Uterus (tissue), 2 donors: ENCODE measurements around the gene OPCML.

Experiments
- CTCF ChIP-seq, 4 experiments: fragments of 200-600 bp in 2 of 4; fragments of 450-650 bp in 2 of 4; sonication (generic) in 2 of 4; IDR thresholded peaks; one replicate each; pipeline ENCODE4 v1.5.1; 2016 to 2019; ENCODE audit warnings: antibody characterized with exemption in 4 of 4, mild to moderate bottlenecking in 2 of 4, moderate library complexity in 1 of 4
- POLR2A ChIP-seq, 2 donors: fragments of 450-650 bp; IDR thresholded peaks; one replicate each; pipeline ENCODE4 v1.6.1; 2016; ENCODE audit warnings: antibody characterized with exemption in 2 of 2, mild to moderate bottlenecking in 1 of 2, moderate library complexity in 1 of 2

GRCh38 chr11:133531971-133532651 lies at the start of gene OPCML:
- TF ChIP-seq CTCF (IDR thresholded peaks at IDR 0.05) (no peak), POLR2A (IDR thresholded peaks at IDR 0.05) (no peak)
